SJCRH30 (cell line): Measurements from ENCODE around the gene CELF5. TPM values are rescaled to one million over a fixed set of nuclear protein-coding genes. Genes with fewer than 3 reads are reported as not detected.
"Not testable (repeated sequence)": the region's sequence is repeated elsewhere in the genome, so short reads cannot be mapped to it uniquely, and the experiment has no call there.

Experiments used
- DNase-seq, 2 experiments: peaks; one replicate each; pipeline ENCODE4 v3.0.0-alpha.2; 2015 to 2020
- H3K27ac ChIP-seq: fragments of 250-450 bp; sonication (Bioruptor Pico); 2 replicates; pipeline ENCODE4 v1.5.1; 2020; ENCODE audit warnings: mild to moderate bottlenecking, moderate library complexity
- H3K27me3 ChIP-seq: fragments of 250-450 bp; sonication (Bioruptor Pico); 2 replicates; pipeline ENCODE4 v1.5.1; 2020; ENCODE audit warnings: mild to moderate bottlenecking, moderate library complexity
- H3K36me3 ChIP-seq: fragments of 250-450 bp; sonication (Bioruptor Pico); 2 replicates; pipeline ENCODE4 v1.5.1; 2020; ENCODE audit warnings: mild to moderate bottlenecking, moderate library complexity
- H3K4me1 ChIP-seq: fragments of 250-450 bp; sonication (Bioruptor Pico); 2 replicates; pipeline ENCODE4 v1.5.1; 2020; ENCODE audit warnings: mild to moderate bottlenecking, moderate library complexity
- H3K4me3 ChIP-seq: fragments of 250-450 bp; sonication (Bioruptor Pico); 2 replicates; pipeline ENCODE4 v1.5.1; 2020; ENCODE audit warnings: mild to moderate bottlenecking, moderate library complexity
- H3K9me3 ChIP-seq: fragments of 250-450 bp; sonication (Bioruptor Pico); replicated peaks from 2 replicates; pipeline ENCODE4 v1.5.1; 2020; ENCODE audit warnings: mild to moderate bottlenecking, moderate library complexity
- total RNA-seq: library from RNA; depleted of rRNA; stranded (reverse); fragments of >200 nt; shearing (Covaris generic); gene quantifications from 2 replicates; pipeline ENCODE4 v1.2.3, GENCODE V29; 2014

Gene CELF5
- total RNA-seq, 1 experiment from 2014 or later = not detected

GRCh38 chr19:3196064-3196932 lies 28.2 kb upstream of the CELF5 start:
- Histone ChIP-seq H3K9me3 (no peaks in the 10 kb centered on the region), H3K4me1 (no peaks in the 10 kb centered on the region), H3K27me3 (no peaks in the 10 kb centered on the region), H3K4me3 (no peak overlapping the region), H3K27ac (no peak overlapping the region), H3K36me3 (peaks cover 3% of the 10 kb centered on the region; the same call in 1 of the 2 replicates)
- no peak for DNase-seq

DNA sequence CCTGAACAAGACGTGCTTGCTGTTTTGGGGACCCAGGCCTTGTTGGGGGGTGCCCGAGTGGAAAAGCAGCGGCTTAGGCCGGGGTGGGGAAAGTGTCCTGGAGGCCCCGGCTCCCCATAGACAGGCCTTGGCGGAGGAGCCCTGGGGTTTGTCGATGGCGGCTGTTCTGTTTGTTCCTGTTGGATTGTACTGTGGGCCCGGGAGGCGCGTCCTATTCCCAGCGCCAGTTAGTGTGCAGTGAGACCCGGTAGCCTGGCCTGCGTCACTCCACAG lies 27.6 kb upstream of the CELF5 start:
- H3K27me3 ChIP-seq = no peaks in the 10 kb centered on the region
- H3K27ac ChIP-seq = no peak overlapping the region
- no peaks in the 10 kb centered on the region for H3K4me1 ChIP-seq
- H3K36me3 ChIP-seq = peaks cover 3% of the 10 kb centered on the region; the same call in 1 of the 2 replicates
- DNase-seq = no peak
- H3K4me3 ChIP-seq = no peak overlapping the region
- H3K9me3 ChIP-seq = no peaks in the 10 kb centered on the region

DNA sequence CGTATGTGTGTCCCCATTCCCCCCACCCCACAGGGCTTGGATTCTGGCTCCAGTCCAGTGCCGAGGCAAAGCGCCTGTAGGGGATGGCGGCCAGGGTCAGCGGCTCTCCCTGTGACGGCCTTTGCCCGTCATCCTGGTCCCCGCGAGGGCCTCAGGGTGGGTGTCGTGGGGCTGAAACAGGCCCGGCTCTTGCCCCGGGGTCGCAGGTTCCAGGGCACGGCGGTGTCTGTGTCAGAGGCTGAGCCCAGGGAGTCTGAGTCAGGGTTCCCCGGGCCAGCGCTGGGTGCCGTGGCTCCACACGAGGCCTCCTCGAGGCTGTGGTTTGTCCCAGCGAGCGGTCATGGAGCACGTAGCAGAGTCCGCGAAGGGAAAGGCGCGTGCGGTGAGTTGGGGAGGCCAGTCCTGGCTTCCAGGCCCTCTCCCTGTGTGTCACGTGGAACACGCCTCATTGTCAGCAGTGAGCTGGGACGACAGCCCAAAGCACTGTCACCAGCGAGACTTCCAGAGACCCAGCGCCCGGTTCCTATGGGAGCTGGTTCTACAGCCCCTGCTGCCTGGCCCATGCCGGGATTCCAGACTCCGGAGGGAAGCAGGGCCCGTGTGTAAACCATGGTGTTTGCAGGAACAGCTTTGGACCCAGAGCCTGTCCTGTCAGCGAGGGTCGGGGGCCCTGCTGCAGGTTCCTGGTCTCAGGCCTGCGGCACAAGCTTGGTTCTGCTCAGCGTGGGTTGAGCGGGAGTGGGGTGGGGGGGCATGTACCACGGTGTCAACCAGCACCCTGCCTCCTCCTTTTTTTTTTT lies 25.4 kb upstream of the CELF5 start:
- Histone ChIP-seq H3K27me3 (no peaks in the 10 kb centered on the region), H3K4me3 (no peak overlapping the region), H3K27ac (no peak overlapping the region), H3K36me3 (no peaks in the 10 kb centered on the region; the same call in 1 of the 2 replicates), H3K9me3 (no peaks in the 10 kb centered on the region), H3K4me1 (no peaks in the 10 kb centered on the region)
- DNase-seq = no peak

- H3K27me3 ChIP-seq = no peaks in the 10 kb centered on the region
- H3K9me3 ChIP-seq = no peaks in the 10 kb centered on the region
- no peak for DNase-seq
- no peaks in the 10 kb centered on the region for H3K4me1 ChIP-seq
- peaks cover under 1% of the 10 kb centered on the region; the same call in 1 of the 2 replicates for H3K36me3 ChIP-seq
- no peak overlapping the region for H3K27ac ChIP-seq
- no peak overlapping the region for H3K4me3 ChIP-seq
Observed at GRCh38 chr19:3201072-3201700, 23.3 kb upstream of the CELF5 start.

GRCh38 chr19:3201911-3202310 lies 22.6 kb upstream of the CELF5 start:
- no peaks in the 10 kb centered on the region for H3K9me3 ChIP-seq
- H3K36me3 ChIP-seq = peaks cover 7% of the 10 kb centered on the region
- H3K27me3 ChIP-seq = no peaks in the 10 kb centered on the region
- H3K27ac ChIP-seq = no peak overlapping the region
- H3K4me3 ChIP-seq = no peak overlapping the region
- no peak for DNase-seq
- H3K4me1 ChIP-seq = no peaks in the 10 kb centered on the region

DNA sequence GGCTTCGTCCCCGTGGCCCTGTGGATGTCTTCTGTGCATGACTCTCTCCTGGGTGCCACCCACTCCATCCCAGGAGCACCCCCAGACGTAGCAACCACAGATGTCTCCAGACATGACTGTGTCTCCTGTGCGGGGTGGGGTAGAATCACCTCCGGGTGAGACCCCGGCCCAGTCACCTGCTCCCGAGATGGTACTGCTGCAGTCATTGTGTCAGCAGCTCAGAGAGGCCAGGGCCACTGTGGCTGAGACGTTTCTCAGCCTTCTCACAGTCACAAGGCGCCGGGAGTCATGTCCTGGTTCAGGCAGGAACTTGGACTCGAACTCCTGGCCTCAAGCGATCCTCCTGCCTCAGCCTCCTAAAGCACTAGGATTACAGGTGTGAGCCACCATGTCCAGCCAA lies 22.1 kb upstream of the CELF5 start:
- no peak overlapping the region for H3K4me3 ChIP-seq
- H3K27ac ChIP-seq = no peak overlapping the region
- H3K27me3 ChIP-seq = no peaks in the 10 kb centered on the region
- no peaks in the 10 kb centered on the region for H3K4me1 ChIP-seq
- no peak for DNase-seq
- H3K9me3 ChIP-seq = no peaks in the 10 kb centered on the region
- H3K36me3 ChIP-seq = peaks cover 12% of the 10 kb centered on the region

GRCh38 chr19:3202895-3203294 lies 21.6 kb upstream of the CELF5 start:
- H3K4me3 ChIP-seq, H3K27me3 ChIP-seq, DNase-seq, H3K27ac ChIP-seq, H3K9me3 ChIP-seq, H3K4me1 ChIP-seq: not testable (repeated sequence)
- peaks cover 15% of the 10 kb centered on the region for H3K36me3 ChIP-seq

- Histone ChIP-seq H3K4me1 (no peaks in the 10 kb centered on the region), H3K27me3 (no peaks in the 10 kb centered on the region), H3K4me3 (no peak overlapping the region), H3K36me3 (peaks cover 15% of the 10 kb centered on the region), H3K9me3 (no peaks in the 10 kb centered on the region), H3K27ac (no peak overlapping the region)
- no peak for DNase-seq
Observed at GRCh38 chr19:3203805-3204645, 20.4 kb upstream of the CELF5 start.

- H3K4me1 ChIP-seq = no peaks in the 10 kb centered on the region
- H3K27me3 ChIP-seq = no peaks in the 10 kb centered on the region
- H3K36me3 ChIP-seq = peaks cover 15% of the 10 kb centered on the region
- no peak overlapping the region for H3K27ac ChIP-seq
- DNase-seq = no peak
- H3K4me3 ChIP-seq = no peak overlapping the region
- no peaks in the 10 kb centered on the region for H3K9me3 ChIP-seq
Observed at GRCh38 chr19:3204646-3205275, 19.7 kb upstream of the CELF5 start.

GRCh38 chr19:3206216-3206953 lies 18.1 kb upstream of the CELF5 start:
- no peak for DNase-seq
- no peaks in the 10 kb centered on the region for H3K4me1 ChIP-seq
- H3K27ac ChIP-seq = no peak overlapping the region
- no peak overlapping the region for H3K4me3 ChIP-seq
- no peaks in the 10 kb centered on the region for H3K27me3 ChIP-seq
- H3K36me3 ChIP-seq = peaks cover 15% of the 10 kb centered on the region
- H3K9me3 ChIP-seq = no peaks in the 10 kb centered on the region

DNA sequence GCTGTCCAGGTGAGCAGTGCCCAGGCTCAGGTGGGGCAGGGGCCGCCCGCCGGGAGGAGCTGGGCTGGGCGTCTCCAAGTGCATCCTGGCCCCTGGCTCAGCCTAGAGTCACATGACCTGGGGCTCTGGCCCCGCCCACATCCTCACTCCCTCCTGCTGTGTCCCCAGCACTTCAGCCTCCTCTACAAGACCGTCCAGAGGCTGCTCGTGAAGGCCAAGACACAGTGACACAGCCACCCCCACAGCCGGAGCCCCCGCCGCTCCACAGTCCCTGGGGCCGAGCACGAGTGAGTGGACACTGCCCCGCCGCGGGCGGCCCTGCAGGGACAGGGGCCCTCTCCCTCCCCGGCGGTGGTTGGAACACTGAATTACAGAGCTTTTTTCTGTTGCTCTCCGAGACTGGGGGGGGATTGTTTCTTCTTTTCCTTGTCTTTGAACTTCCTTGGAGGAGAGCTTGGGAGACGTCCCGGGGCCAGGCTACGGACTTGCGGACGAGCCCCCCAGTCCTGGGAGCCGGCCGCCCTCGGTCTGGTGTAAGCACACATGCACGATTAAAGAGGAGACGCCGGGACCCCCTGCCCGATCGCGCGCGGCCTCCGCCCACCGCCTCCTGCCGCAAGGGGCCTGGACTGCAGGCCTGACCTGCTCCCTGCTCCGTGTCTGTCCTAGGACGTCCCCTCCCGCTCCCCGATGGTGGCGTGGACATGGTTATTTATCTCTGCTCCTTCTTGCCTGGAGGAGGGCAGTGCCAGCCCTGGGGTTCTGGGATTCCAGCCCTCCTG lies 16.8 kb upstream of the CELF5 start:
- no peak for DNase-seq
- H3K36me3 ChIP-seq = peaks cover 15% of the 10 kb centered on the region

GRCh38 chr19:3208317-3209207 lies 15.9 kb upstream of the CELF5 start:
- Histone ChIP-seq H3K4me3 (no peak overlapping the region), H3K9me3 (no peaks in the 10 kb centered on the region), H3K27me3 (no peaks in the 10 kb centered on the region), H3K36me3 (peaks cover 15% of the 10 kb centered on the region), H3K27ac (no peak overlapping the region), H3K4me1 (no peaks in the 10 kb centered on the region)
- DNase-seq = no peak

More for the DNA sequence above, 16.8 kb upstream of the CELF5 start:
- Histone ChIP-seq H3K4me1 (no peaks in the 10 kb centered on the region), H3K9me3 (no peaks in the 10 kb centered on the region), H3K27me3 (no peaks in the 10 kb centered on the region), H3K4me3 (no peak overlapping the region), H3K27ac (no peak overlapping the region)
